Neural cell (in vitro differentiated cells): Measurements from ENCODE around the gene SERPINA9. TPM values are rescaled to one million over a fixed set of nuclear protein-coding genes. Genes with fewer than 3 reads are reported as not detected.

Experiments used
- H2AFZ ChIP-seq: fragments of 200-600, 300-800 bp; sonication (generic), shearing (Covaris generic); 2 replicates; pipeline ENCODE4 v1.6.0; 2014; ENCODE audit warnings: low read depth, mild to moderate bottlenecking, antibody characterized with exemption, low read length, moderate library complexity
- H3F3A ChIP-seq: fragments of 200-600 bp; shearing (Covaris generic); 2 replicates; pipeline ENCODE4 v1.6.1; 2016; ENCODE audit warnings: mild to moderate bottlenecking, moderate library complexity, mixed read lengths, antibody characterized with exemption, low read length; ENCODE audit not compliant: insufficient read depth, poor library complexity, severe bottlenecking
- H3K27ac ChIP-seq: fragments of 200-600, 300-800 bp; sonication (generic), shearing (Covaris generic); 2 replicates; pipeline ENCODE4 v1.5.1; 2014; ENCODE audit warnings: mild to moderate bottlenecking, low read length, moderate library complexity
- H3K27me3 ChIP-seq: fragments of 300-800, 200-600 bp; sonication (generic), shearing (Covaris generic); 2 replicates; pipeline ENCODE4 v1.6.0; 2014; ENCODE audit warnings: mild to moderate bottlenecking, low read depth, low read length, moderate library complexity; ENCODE audit not compliant: insufficient read depth
- H3K36me3 ChIP-seq: fragments of 300-800, 200-600 bp; sonication (generic), shearing (Covaris generic); 2 replicates; pipeline ENCODE4 v1.5.1; 2014; ENCODE audit warnings: mild to moderate bottlenecking, antibody characterized with exemption, low read length, moderate library complexity; ENCODE audit not compliant: insufficient read depth
- H3K4me2 ChIP-seq: fragments of 300-800, 200-600 bp; sonication (generic), shearing (Covaris generic); 2 replicates; pipeline ENCODE4 v1.6.0; 2014; ENCODE audit warnings: mild to moderate bottlenecking, low read length
- H3K4me3 ChIP-seq: fragments of 300-800, 200-600 bp; sonication (generic), shearing (Covaris generic); 2 replicates; pipeline ENCODE4 v1.5.1; 2014; ENCODE audit warnings: mild to moderate bottlenecking, low read length, moderate library complexity
- H3K79me2 ChIP-seq: fragments of 200-600 bp; shearing (Covaris generic); replicated peaks from 2 replicates; pipeline ENCODE4 v1.6.0; 2014; ENCODE audit warnings: mild to moderate bottlenecking, low read length, moderate library complexity; ENCODE audit not compliant: insufficient read depth
- H3K9ac ChIP-seq: fragments of 300-800, 200-600 bp; sonication (generic), shearing (Covaris generic); 2 replicates; pipeline ENCODE4 v1.6.1; 2016; ENCODE audit warnings: mild to moderate bottlenecking, low read length, mixed read lengths
- H3K9me2 ChIP-seq: fragments of 200-600 bp; shearing (Covaris generic); 2 replicates; pipeline ENCODE4 v1.6.1; 2016; ENCODE audit warnings: mild to moderate bottlenecking, low read length, mixed read lengths; ENCODE audit not compliant: insufficient read depth
- H3K9me3 ChIP-seq: fragments of 200-600, 300-800 bp; sonication (generic), shearing (Covaris generic); 2 replicates; pipeline ENCODE4 v1.6.1; 2016; ENCODE audit warnings: mild to moderate bottlenecking, mixed run types, low read length, moderate library complexity, mixed read lengths
- H4K20me1 ChIP-seq: fragments of 200-600 bp; shearing (Covaris generic); 2 replicates; pipeline ENCODE4 v1.6.1; 2016; ENCODE audit warnings: mild to moderate bottlenecking, mixed run types; ENCODE audit not compliant: insufficient read depth
- EZH2 ChIP-seq: fragments of 200-600, 300-800 bp; shearing (Covaris generic), sonication (generic); IDR thresholded peaks from 2 replicates; pipeline ENCODE4 v1.6.1; 2014; ENCODE audit warnings: antibody characterized with exemption, low read length, borderline replicate concordance, mild to moderate bottlenecking; ENCODE audit not compliant: insufficient read depth, poor library complexity, severe bottlenecking
- RAD21 ChIP-seq: fragments of 450-650 bp; conservative IDR thresholded peaks from 2 replicates; pipeline ENCODE4 v1.6.1; 2014; ENCODE audit warnings: antibody characterized with exemption, mild to moderate bottlenecking, moderate library complexity
- SMC3 ChIP-seq: fragments of 450-650 bp; conservative IDR thresholded peaks from 2 replicates; pipeline ENCODE4 v1.6.1; 2014; ENCODE audit warnings: antibody characterized with exemption, mild to moderate bottlenecking, moderate library complexity; ENCODE audit not compliant: poor library complexity
- TAF1 ChIP-seq: IDR thresholded peaks from 2 replicates; pipeline ENCODE4 v1.6.1; 2012; ENCODE audit warnings: low read depth
- polyA plus RNA-seq: library from polyadenylated mRNA; depleted of rRNA; stranded (reverse); fragments of >200 nt; gene quantifications from 2 replicates; pipeline ENCODE4 v1.2.3, GENCODE V29; 2014
- TF ChIP-seq, protein P1 (sequence below): fragments of 450-650 bp; IDR thresholded peaks from 2 replicates; pipeline ENCODE4 v1.5.1; 2014; ENCODE audit warnings: antibody characterized with exemption, mild to moderate bottlenecking, moderate library complexity; ENCODE audit not compliant: poor library complexity, severe bottlenecking
- TF ChIP-seq, protein P2 (sequence below): IDR thresholded peaks from 2 replicates; pipeline ENCODE4 v1.6.1; 2012; ENCODE audit warnings: borderline replicate concordance

SERPINA9 gene
- polyA plus RNA-seq, 1 donor from 2014 or later: not detected

- no peaks in the 10 kb centered on the region for H3K36me3 ChIP-seq
- H3K4me2 ChIP-seq: no peak overlapping the region
- H3K27me3 ChIP-seq: no peaks in the 10 kb centered on the region
- no peak overlapping the region for H3K4me3 ChIP-seq
- H4K20me1 ChIP-seq: no peaks in the 10 kb centered on the region
- H3K79me2 ChIP-seq: no peaks in the 10 kb centered on the region
- TF ChIP-seq, protein P1, sequence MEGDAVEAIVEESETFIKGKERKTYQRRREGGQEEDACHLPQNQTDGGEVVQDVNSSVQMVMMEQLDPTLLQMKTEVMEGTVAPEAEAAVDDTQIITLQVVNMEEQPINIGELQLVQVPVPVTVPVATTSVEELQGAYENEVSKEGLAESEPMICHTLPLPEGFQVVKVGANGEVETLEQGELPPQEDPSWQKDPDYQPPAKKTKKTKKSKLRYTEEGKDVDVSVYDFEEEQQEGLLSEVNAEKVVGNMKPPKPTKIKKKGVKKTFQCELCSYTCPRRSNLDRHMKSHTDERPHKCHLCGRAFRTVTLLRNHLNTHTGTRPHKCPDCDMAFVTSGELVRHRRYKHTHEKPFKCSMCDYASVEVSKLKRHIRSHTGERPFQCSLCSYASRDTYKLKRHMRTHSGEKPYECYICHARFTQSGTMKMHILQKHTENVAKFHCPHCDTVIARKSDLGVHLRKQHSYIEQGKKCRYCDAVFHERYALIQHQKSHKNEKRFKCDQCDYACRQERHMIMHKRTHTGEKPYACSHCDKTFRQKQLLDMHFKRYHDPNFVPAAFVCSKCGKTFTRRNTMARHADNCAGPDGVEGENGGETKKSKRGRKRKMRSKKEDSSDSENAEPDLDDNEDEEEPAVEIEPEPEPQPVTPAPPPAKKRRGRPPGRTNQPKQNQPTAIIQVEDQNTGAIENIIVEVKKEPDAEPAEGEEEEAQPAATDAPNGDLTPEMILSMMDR: no peak
- no peak overlapping the region for H3K9ac ChIP-seq
- H3K9me2 ChIP-seq: no peaks in the 10 kb centered on the region
- no peaks in the 10 kb centered on the region for H3F3A ChIP-seq
- H3K9me3 ChIP-seq: no peaks in the 10 kb centered on the region
- H3K27ac ChIP-seq: no peak overlapping the region
- H2AFZ ChIP-seq: no peak overlapping the region
Observed at GRCh38 chr14:94445003-94445402, 31.0 kb downstream of the SERPINA9 start.

DNA sequence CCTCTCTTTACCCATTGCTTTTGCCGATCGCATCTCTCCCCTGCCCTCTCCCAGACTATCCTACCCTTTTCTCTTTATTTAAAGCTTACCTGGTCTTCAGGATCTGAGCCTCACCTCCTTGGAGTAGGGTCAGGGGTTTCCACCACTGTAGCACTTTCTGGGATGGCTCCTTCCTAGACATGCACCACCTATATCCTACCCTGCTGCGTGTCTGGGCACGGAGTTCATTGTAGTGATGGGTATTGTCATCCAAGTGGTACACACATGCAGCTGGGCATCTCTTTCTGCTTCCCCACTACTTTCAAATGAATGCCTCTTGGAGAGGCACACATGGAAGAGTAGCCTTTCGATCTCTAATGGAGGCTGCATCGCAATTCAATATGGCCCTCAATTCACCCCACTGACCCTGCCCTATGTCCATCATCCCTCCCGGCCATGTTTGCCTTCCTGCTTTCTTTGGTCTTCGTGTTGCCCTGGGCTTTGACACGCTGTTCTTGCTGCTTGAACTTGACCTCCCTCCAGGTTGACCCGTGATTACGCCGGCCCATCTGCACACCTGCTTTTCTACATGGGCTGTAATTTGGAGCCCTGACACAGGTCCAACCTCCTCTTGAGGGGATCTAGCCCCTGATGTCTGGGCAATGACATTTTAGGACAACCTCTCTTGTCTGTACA is 34.3 kb downstream of the SERPINA9 start:
- H3K4me3 ChIP-seq: no peak overlapping the region
- no peaks in the 10 kb centered on the region for H3K9me2 ChIP-seq
- no peak overlapping the region for H3K27ac ChIP-seq
- no peaks in the 10 kb centered on the region for H3K9me3 ChIP-seq
- H2AFZ ChIP-seq: no peak overlapping the region
- no peaks in the 10 kb centered on the region for H3F3A ChIP-seq
- no peaks in the 10 kb centered on the region for H3K79me2 ChIP-seq
- H3K27me3 ChIP-seq: no peaks in the 10 kb centered on the region
- TF ChIP-seq EZH2: no peak
- TF ChIP-seq RAD21: no peak
- no peak for TF ChIP-seq SMC3
- H3K9ac ChIP-seq: no peak overlapping the region
- H3K36me3 ChIP-seq: no peaks in the 10 kb centered on the region
- H4K20me1 ChIP-seq: no peaks in the 10 kb centered on the region
- no peak overlapping the region for H3K4me2 ChIP-seq

- H3K9me2 ChIP-seq: no peaks in the 10 kb centered on the region
- TF ChIP-seq, protein P1: no peak
- TF ChIP-seq, protein P2, sequence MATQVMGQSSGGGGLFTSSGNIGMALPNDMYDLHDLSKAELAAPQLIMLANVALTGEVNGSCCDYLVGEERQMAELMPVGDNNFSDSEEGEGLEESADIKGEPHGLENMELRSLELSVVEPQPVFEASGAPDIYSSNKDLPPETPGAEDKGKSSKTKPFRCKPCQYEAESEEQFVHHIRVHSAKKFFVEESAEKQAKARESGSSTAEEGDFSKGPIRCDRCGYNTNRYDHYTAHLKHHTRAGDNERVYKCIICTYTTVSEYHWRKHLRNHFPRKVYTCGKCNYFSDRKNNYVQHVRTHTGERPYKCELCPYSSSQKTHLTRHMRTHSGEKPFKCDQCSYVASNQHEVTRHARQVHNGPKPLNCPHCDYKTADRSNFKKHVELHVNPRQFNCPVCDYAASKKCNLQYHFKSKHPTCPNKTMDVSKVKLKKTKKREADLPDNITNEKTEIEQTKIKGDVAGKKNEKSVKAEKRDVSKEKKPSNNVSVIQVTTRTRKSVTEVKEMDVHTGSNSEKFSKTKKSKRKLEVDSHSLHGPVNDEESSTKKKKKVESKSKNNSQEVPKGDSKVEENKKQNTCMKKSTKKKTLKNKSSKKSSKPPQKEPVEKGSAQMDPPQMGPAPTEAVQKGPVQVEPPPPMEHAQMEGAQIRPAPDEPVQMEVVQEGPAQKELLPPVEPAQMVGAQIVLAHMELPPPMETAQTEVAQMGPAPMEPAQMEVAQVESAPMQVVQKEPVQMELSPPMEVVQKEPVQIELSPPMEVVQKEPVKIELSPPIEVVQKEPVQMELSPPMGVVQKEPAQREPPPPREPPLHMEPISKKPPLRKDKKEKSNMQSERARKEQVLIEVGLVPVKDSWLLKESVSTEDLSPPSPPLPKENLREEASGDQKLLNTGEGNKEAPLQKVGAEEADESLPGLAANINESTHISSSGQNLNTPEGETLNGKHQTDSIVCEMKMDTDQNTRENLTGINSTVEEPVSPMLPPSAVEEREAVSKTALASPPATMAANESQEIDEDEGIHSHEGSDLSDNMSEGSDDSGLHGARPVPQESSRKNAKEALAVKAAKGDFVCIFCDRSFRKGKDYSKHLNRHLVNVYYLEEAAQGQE: no peak
- TF ChIP-seq TAF1 (no peak), RAD21 (no peak)
- no peaks in the 10 kb centered on the region for H4K20me1 ChIP-seq
- no peaks in the 10 kb centered on the region for H3K9me3 ChIP-seq
- no peaks in the 10 kb centered on the region for H3K36me3 ChIP-seq
- no peak overlapping the region for H2AFZ ChIP-seq
- no peak overlapping the region for H3K4me3 ChIP-seq
- H3F3A ChIP-seq: no peaks in the 10 kb centered on the region
- no peak overlapping the region for H3K4me2 ChIP-seq
- H3K79me2 ChIP-seq: no peaks in the 10 kb centered on the region
- H3K27ac ChIP-seq: no peak overlapping the region
- no peaks in the 10 kb centered on the region for H3K27me3 ChIP-seq
- no peak overlapping the region for H3K9ac ChIP-seq
Observed at GRCh38 chr14:94441130-94441529, 34.9 kb downstream of the SERPINA9 start.
